ENCODE results near the gene SYT14. TPM values are rescaled to one million over a fixed set of nuclear protein-coding genes. Genes with fewer than 3 reads are reported as not detected.

Gene SYT14
- polyA plus RNA-seq, 1 donor (not counting 4 experiments of a cell fraction or from before 2014, with no cell fraction given) = 8.3 TPM

- FAIRE-seq = no peak
- no peaks in the 10 kb centered on the region for H3K4me1 ChIP-seq (ENCODE audit: control insufficient read depth, extremely low read depth, insufficient read depth, low read length)
- DNase-seq (ENCODE audit: low read depth, low spot score) = no peak
Observed at GRCh38 chr1:209996348-209996747, 58.3 kb downstream of the SYT14 start.

GRCh38 chr1:209999005-209999404, 61.0 kb downstream of the SYT14 start:
- dilution Hi-C loops (cut with MboI; ENCODE audit: extremely low pct_ligation_motif_present, low sequenced_read_pairs) = loop anchor here (25.0 kb wide), 1 partner anchor 162 kb away; the partner anchor contains the start of gene UTP25
- no peaks in the 10 kb centered on the region for H3K27me3 ChIP-seq (ENCODE audit: control insufficient read depth, extremely low read depth, insufficient read depth, low read length)

More at GRCh38 chr1:209996348-209996747, 58.3 kb downstream of the SYT14 start:
- Histone ChIP-seq H3K79me2 (ENCODE audit: control insufficient read depth, insufficient read depth, low read length) (no peaks in the 10 kb centered on the region), H3K9ac (ENCODE audit: control insufficient read depth, extremely low read depth, insufficient read depth, low read length) (no peak overlapping the region), H3K36me3 (ENCODE audit: control insufficient read depth in 2 of 2, extremely low read depth in 1 of 2, insufficient read depth in 2 of 2, low read length in 2 of 2) (no peaks in the 10 kb centered on the region), H3K27ac (ENCODE audit: control insufficient read depth, insufficient read depth, low read length) (no peak overlapping the region), H3K27me3 (ENCODE audit: control insufficient read depth, extremely low read depth, insufficient read depth, low read length) (no peaks in the 10 kb centered on the region), H3K4me2 (ENCODE audit: control insufficient read depth, extremely low read depth, insufficient read depth, low read depth, low read length) (no peak overlapping the region), H4K20me1 (ENCODE audit: control insufficient read depth, extremely low read depth, insufficient read depth, low read length) (no peaks in the 10 kb centered on the region), H3K9me3 (ENCODE audit: control insufficient read depth, low read depth, low read length) (no peaks in the 10 kb centered on the region), H2AFZ (ENCODE audit: control insufficient read depth, low read length) (no peak overlapping the region), H3K9me1 (ENCODE audit: control insufficient read depth, extremely low read depth, insufficient read depth, low read length) (no peaks in the 10 kb centered on the region), H3K4me3 (ENCODE audit: control insufficient read depth in 2 of 3, extremely low read depth in 1 of 3, insufficient read depth in 2 of 3, low read depth in 1 of 3, low read length in 3 of 3) (no peak overlapping the region)
- dilution Hi-C loops (cut with MboI; ENCODE audit: extremely low pct_ligation_motif_present, low sequenced_read_pairs) = loop anchor here (25.0 kb wide), 1 partner anchor 159 kb away; the partner anchor contains the start of gene UTP25
- TF ChIP-seq EZH2 (IDR thresholded peaks at IDR 0.05; ENCODE audit: low read length) = no peak
- TF ChIP-seq, protein P1, sequence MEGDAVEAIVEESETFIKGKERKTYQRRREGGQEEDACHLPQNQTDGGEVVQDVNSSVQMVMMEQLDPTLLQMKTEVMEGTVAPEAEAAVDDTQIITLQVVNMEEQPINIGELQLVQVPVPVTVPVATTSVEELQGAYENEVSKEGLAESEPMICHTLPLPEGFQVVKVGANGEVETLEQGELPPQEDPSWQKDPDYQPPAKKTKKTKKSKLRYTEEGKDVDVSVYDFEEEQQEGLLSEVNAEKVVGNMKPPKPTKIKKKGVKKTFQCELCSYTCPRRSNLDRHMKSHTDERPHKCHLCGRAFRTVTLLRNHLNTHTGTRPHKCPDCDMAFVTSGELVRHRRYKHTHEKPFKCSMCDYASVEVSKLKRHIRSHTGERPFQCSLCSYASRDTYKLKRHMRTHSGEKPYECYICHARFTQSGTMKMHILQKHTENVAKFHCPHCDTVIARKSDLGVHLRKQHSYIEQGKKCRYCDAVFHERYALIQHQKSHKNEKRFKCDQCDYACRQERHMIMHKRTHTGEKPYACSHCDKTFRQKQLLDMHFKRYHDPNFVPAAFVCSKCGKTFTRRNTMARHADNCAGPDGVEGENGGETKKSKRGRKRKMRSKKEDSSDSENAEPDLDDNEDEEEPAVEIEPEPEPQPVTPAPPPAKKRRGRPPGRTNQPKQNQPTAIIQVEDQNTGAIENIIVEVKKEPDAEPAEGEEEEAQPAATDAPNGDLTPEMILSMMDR (optimal IDR thresholded peaks at IDR 0.05 in 1 of 3, IDR thresholded peaks at IDR 0.05 in 1 of 3, conservative IDR thresholded peaks at IDR 0.05 in 1 of 3; ENCODE audit: extremely low read depth in 1 of 3, insufficient read depth in 2 of 3, low read length in 3 of 3) = no peak

More at GRCh38 chr1:209999005-209999404, 61.0 kb downstream of the SYT14 start:
- H3K36me3 ChIP-seq (ENCODE audit: control insufficient read depth in 2 of 2, extremely low read depth in 1 of 2, insufficient read depth in 2 of 2, low read length in 2 of 2) = no peaks in the 10 kb centered on the region
- no peaks in the 10 kb centered on the region for H3K9me1 ChIP-seq (ENCODE audit: control insufficient read depth, extremely low read depth, insufficient read depth, low read length)
- no peak overlapping the region for H3K4me3 ChIP-seq (ENCODE audit: control insufficient read depth in 2 of 3, extremely low read depth in 1 of 3, insufficient read depth in 2 of 3, low read depth in 1 of 3, low read length in 3 of 3)
- no peak overlapping the region for H3K9ac ChIP-seq (ENCODE audit: control insufficient read depth, extremely low read depth, insufficient read depth, low read length)
- H3K9me3 ChIP-seq (ENCODE audit: control insufficient read depth, low read depth, low read length) = no peaks in the 10 kb centered on the region
- H3K4me1 ChIP-seq (ENCODE audit: control insufficient read depth, extremely low read depth, insufficient read depth, low read length) = no peaks in the 10 kb centered on the region
- no peak overlapping the region for H2AFZ ChIP-seq (ENCODE audit: control insufficient read depth, low read length)
- no peak overlapping the region for H3K27ac ChIP-seq (ENCODE audit: control insufficient read depth, insufficient read depth, low read length)
- no peak overlapping the region for H3K4me2 ChIP-seq (ENCODE audit: control insufficient read depth, extremely low read depth, insufficient read depth, low read depth, low read length)
- no peaks in the 10 kb centered on the region for H4K20me1 ChIP-seq (ENCODE audit: control insufficient read depth, extremely low read depth, insufficient read depth, low read length)
- FAIRE-seq = no peak
- H3K79me2 ChIP-seq (ENCODE audit: control insufficient read depth, insufficient read depth, low read length) = no peaks in the 10 kb centered on the region
- TF ChIP-seq, protein P1 (optimal IDR thresholded peaks at IDR 0.05 in 1 of 3, IDR thresholded peaks at IDR 0.05 in 1 of 3, conservative IDR thresholded peaks at IDR 0.05 in 1 of 3; ENCODE audit: extremely low read depth in 1 of 3, insufficient read depth in 2 of 3, low read length in 3 of 3) = no peak
- TF ChIP-seq EZH2 (IDR thresholded peaks at IDR 0.05; ENCODE audit: low read length) = no peak
- no peak for DNase-seq (ENCODE audit: low read depth, low spot score)
